Activated CD4-positive, alpha-beta T cell treated with anti-CD3 and anti-CD28 coated beads for 1 hour (primary cell): Measurements from ENCODE around the gene CSMD2.

Experiments used
- DNase-seq: peaks from one replicate; pipeline ENCODE4 v3.0.0-alpha.2; 2020

Gene CSMD2

DNA sequence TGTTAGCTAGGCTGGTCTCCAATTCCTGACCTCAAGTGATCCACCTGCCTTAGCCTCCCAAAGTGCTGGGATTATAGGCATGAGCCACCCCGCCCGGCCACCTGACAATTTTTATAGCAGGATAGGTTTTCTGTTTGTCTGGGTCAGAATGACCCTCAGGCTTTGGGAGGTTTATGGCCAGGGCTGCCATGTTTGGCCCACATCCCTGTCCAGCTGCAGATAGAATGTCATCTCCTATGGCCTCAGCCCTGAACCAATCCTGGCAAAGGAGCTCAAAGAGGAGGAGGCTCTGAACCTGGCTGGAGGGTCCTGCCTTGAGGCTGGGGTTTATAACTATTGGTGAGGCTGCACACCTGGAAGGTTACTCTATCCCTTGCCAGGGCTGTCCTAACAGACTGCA lies 218.2 kb downstream of the CSMD2 start:
- no peak for DNase-seq

DNA sequence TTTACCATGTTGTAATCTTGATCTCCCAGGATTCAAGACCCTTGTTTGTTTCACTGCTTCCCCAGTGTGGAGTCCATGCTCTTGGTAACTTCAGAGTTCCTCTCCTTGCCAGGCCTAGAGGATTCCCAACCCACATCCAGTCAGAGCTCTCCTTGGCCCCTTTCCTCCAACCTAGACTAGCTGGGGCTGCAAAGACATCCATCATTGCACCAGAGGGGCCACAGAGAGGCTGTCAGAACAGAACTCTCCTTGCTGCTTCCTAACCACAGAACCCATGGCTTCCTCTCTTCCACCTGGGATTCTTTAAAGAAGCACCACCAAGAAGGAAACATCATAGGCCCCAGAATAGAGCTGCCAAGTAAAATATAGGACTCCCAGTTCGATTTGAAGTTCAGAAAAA lies 220.2 kb downstream of the CSMD2 start:
- no peak for DNase-seq

DNA sequence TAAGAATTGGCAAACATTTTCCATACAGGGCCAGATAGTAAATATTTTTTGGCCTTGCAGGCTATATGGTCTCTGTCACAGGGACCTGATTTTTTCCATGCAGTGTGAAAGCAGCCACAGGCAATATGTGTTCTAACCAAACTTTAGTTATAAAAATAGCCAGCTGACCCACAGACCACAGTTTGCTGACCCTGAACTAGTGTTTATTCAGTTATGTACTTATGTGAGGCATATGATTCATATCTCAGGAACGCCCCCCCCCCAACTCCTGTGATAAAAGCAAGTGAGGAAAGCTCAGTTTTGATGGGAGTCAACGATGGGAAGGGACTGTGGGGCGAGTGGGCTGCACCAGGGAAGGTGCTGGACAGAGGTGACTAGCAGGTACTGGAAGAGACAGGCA lies 221.1 kb downstream of the CSMD2 start:
- no peak for DNase-seq

DNA sequence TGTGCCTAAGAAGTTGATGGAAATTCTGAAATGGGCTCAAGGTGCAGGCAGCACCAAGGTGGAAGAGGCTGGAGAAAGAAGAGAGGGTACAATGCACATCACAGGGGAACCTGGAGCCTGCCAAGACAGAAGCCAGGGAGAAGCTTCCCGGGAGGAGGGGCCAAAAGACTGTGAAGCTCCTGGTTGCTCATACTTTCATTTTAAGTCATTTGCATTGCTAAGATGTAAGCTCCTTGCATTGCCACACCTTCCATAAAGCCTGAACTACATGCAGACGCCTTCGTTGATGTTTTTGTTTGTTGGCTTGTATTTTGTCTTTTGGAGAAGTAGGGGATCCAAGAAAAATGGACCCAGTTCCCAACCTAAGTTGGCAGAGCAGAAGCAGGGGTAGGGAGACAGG lies 232.2 kb downstream of the CSMD2 start:
- no peak for DNase-seq

DNA sequence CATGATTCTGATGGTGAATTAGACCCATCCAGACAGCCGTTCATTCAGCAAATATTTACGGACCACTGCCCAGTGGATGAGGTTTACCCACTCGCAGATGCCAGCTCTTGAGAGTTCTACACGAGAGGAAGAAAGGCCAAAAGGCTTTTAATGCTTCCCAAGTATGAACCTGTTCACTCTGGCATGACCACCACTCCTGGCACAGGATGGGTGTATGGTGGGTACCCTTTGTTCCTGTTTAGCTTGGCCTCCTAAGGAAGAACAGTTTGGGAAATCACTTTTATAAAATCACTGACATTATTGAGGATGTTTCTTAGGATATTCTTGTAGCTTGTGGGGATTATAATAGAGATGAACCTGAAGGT lies 233.9 kb downstream of the CSMD2 start:
- DNase-seq, result no peak

DNA sequence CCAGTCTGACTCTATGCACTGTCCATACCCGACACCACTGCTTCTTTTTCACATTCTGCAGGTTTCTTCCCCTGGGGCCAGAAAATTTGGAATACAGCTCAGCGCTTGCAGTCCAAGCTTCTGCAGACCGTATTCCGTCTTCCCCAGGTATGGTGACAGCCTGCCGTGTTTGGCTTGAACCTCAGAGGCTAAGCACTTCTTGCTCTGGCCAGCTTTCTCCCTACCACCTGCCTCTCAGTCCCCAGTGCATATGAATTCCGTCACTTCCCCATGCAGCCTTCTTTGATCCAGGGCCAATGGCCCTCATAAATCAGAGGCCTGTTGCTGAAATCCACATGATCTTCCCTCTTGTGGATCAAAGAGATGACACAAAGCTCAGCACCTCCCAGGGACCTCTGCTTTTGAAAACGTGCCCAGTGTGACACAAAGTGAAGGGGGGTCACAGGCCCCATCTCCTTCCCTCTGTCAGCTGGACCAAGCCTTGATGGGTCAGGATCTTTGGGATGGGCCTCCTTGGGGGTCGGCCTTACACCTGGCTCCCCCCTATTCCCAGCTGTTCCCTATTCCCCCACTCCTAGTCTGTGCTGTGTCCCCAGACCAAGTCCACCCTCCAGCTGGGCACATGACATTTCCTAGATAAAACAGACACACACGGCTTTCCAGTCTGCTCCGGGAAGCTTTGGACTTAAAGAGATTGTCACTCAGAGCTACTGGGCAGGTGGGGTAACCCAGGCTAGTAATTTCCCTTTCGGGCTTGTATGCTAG lies 234.5 kb downstream of the CSMD2 start:
- DNase-seq, result no peak

DNA sequence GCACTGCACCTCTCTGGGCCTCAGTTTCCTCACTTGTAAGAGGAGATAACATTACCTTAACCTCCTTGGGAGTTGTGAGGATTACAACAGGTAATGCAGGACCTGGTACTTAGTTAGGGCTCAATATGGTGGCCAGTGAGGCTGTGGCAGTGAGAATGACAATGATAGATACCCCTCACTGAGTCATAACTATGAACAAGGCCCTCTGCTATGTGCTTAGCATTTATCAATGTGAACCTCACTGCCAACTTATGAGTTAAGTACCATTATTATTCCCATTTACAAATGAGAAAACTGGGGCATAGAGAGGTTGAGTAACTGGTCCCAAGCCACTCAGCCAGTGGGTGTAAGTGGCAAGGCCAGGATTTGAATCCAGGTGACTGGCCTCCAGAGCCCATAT lies 236.8 kb downstream of the CSMD2 start:
- DNase-seq, result no peak

DNA sequence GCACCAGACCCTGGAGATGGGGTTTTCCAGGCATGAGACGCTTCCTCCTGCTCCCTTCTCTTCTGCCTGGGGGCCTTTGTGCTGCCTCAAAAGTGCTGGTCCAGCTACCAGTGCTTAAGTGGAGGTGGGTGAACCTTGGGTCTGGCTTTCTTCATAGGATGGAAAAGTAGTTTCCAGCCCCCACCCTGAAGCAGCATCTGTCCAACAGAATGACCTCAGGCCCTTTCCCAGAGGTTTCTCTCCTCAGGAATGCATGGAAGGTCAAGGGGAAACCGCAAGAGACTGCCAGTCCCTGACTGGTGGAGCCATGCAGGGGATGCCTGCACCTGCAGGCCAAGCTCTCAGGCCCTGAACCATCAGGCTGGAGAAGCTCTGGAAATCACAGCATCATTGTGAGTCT lies 237.3 kb downstream of the CSMD2 start:
- no peak for DNase-seq

DNA sequence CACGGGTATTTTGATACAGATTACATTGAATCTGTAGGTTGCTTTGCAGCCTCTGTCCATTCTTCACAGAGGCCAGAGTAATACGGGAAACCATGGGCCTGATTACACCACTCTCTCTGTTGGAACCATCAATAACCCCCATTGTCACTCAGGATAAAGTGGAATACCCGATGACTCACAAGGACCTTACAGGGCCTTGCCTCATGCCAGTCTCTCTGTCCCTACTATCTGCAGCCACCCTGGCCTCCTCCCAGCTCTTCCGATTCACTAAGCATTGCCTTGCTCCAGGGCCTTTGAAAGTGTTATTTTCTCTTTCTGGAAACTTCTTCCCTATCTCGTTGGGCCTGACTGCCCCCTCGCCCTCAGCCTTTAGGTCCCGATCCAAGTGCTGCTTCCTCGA lies 239.4 kb downstream of the CSMD2 start:
- DNase-seq, result no peak

DNA sequence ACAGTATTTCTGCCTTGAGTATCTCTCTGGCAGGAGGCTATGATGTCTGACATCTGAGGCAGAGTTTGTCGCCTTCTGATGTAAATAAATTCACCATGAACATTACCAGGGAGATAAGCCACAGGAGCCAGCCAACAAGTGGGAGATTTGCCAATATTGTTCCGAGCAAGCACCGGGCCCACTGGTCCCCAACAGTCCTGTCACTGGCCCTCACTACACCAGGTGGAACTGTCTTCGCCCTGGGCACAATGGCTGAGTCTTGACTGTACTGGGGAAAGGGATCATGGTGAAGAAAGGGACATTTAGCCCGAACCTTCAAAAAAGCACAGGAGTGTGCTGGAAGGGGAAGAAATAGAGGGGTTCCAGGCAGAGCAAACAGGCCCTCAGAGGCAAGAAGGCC lies 243.7 kb downstream of the CSMD2 start:
- DNase-seq, result no peak

DNA sequence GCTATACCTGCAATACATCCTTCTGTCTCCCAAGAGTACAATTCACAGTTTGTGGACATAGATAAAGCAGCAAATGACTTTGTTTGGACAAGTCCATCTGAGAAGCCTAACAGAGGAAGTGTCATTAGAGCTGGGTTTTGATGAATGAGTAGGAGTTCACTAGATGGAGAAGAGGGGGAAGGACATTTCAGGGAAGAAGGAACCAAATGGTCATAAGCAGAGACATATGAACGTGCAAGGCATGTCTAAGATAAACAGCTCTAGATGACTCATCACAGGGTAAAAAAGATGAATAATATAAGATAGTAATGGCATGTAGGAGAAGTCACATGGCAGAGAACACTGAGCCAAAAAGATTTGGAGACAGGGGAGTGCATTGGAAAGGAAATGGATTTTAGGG lies 246.7 kb downstream of the CSMD2 start:
- no peak for DNase-seq

DNA sequence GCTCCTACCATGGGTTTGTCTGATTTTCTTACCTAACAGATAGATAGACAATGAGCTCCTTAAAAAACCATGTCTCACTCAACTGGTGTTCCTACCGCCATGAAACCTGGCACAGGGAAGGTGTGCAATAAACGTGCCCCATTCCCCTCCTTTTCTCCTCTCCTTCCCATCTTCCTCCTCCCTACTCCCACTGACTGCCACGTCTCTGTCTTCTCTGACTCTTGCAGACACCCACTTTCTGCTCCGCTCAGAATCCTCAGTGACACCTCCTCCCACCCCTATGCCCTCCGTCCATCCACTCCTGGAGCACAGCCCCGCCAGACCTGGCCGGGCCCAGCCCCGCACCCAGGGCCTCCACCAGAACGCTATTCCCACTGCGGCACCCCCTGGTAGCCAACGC lies 248.2 kb downstream of the CSMD2 start:
- DNase-seq, result no peak

DNA sequence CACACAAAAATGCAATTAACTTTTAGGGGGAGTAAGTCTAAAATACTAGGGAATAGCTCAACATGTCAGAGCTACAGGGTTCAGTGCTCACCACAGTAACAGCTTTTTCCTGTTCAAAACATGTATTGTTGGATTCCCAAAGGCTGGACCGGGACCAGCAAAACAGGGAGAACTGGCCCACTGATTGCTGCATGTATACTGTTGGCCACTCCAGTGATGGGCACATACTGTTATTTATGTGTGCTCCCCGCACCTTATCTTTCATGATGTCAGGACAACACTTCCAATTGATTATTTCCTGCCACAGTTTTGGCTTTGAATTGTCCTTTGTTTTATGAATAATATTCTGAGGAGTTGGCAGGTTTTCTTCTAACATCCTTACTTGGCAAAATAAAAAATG lies 250.5 kb downstream of the CSMD2 start:
- no peak for DNase-seq

DNA sequence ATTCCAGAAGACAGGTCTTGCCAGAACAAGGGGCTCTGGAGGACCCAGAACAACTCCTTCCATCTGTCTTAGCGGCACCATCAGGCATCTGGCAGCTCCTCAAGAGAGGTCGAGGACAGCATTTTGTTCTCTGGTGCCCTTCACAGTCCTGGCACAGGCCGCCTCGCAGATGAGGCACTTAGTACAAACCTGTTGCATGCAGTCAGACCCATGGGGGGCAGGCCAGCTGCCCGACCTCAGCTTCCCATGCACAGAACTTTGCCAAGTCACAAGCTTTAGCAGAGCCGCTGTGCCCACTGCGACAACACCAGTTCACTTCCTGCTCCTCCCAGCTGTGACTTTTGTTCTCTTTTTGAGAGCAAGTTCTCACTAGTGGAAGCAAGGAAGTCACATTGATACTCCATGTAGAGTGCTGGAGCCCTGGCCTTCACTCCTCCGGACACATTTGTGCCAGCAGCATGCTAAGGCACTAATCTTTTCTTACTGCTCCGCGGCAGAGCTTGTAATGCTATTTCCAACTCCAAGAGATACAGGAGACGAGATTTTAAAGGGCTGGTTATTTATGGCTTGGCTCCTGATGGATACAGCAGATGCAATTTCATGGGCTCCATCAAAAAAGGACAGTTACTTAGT lies 256.6 kb downstream of the CSMD2 start:
- DNase-seq, result no peak

DNA sequence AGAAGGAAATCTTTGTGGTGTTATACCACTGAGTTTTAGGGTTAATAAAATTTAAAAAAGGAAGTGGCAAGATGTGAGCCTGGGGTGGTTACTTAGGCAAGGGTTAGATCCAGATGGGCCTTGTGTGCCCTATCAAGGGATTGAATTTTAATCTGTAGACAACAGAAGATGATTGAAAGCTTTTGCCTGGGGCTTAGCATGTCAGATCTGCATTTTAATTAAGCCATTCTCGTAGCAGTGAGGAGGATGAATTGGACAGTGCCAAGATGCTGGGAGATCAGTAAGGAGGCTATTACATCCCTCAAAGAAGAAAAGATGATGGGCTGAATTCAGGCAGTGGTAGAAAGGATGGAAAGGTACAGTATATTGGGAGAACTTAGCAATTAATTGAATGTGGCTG lies 258.9 kb downstream of the CSMD2 start:
- no peak for DNase-seq

DNA sequence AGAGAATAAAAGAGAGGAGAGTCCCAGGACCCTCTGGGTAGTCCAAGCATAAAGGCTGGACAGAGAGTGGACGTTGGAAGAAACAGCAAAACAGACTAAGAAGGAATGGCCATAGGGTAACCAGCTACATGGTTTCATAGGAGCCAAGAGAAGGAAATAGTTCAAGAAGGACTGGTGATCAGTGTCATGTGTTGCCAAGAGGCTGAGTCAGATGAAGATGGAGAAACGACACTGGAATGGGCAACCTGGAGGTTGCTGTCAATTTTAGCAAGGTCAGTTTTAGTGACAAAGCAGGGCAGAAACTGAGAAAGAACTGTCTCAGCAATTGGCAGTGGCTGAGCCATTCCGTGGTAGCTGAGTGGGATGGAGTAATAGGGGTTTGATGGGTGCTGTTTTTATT lies 259.8 kb downstream of the CSMD2 start:
- DNase-seq, result no peak

DNA sequence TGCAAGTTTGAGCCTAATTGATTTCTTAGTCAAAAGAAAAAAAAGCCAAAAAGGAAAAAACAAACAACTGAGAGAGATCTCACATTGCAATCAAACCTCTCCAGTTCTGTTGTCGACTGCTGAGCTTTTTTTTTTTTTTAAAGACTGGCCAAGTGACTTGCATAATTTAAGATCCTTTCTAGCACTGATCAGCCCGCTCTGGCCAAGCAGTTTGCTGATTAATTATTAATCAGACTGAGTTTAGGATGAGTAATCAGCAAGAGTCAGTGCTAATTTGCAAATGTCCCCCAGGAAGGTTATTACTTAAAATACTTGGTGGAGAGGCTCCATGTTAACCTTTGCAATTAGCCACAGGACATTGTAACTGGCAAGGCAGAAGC lies 261.8 kb downstream of the CSMD2 start:
- DNase-seq, result no peak

DNA sequence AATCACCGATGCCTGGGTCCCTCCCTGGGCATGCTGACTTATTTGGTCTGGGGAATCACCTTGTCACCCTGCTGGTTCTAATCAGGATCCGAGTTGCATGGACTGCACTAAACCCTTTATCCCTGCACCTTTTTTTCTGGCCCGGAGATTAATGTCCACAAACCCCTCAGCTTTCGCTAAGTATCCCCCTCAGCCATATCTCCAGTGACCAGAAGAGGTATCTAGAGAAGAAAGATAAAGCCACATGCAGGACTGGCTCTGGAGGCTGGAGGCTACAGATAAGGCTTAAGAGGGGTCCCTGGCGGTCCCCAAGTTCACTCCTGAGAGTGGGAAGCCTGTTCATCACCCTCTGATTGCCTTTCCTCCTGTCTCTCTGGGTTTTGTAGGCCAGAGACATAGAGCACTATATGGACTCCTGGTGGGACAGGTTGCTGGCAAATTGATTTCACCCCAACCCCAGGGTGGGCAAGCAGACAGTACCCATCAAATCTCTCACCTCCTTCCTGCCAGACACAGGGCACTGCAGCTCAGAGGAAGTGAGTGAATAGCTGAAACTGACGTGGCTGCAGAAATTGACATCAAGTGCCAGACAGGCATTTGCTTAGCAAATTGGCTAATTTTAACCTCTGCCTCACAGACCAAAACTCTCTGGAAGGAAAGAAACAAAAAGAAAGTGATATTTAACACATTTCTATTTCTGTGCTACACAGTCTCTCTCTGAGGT lies 262.4 kb downstream of the CSMD2 start:
- no peak for DNase-seq

DNA sequence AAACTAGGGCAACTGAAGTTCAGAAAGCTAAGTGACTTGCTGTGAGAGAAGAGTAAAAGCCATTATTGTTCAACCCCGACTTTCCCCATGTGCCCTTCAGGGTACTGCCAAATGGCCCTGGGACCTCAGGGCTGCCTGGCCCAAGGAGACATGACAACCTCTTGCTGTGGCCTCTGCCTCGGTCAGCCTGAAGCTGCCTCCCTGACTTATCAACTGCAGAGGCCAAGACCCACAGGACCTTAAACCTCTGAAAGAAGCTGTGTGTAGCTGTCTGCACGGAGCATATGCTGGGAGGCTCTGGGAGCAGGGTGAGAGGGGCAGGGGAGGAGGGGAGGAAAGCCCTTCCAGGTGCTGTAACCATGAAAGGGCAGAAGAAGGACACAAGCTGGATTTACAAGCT lies 265.3 kb downstream of the CSMD2 start:
- DNase-seq, result no peak

DNA sequence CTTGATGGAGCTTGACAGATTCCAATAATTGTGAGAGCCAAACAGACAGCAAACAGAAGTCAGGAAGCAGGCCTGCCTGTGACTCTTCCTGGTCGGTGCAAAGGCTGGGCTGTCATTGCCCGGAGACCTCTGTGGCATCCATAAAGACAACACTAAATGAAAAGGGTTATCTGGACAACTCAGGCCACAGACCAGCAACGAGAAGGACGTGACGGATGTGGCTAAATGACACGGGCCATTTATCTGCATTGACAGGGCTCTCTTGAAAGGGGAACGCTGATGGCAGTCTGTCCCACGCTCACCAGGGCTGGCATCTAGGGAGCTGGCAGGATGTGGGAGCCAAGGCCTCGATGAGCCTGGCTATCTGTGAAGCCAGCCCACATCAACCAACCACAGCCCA lies 266.1 kb downstream of the CSMD2 start:
- no peak for DNase-seq

DNA sequence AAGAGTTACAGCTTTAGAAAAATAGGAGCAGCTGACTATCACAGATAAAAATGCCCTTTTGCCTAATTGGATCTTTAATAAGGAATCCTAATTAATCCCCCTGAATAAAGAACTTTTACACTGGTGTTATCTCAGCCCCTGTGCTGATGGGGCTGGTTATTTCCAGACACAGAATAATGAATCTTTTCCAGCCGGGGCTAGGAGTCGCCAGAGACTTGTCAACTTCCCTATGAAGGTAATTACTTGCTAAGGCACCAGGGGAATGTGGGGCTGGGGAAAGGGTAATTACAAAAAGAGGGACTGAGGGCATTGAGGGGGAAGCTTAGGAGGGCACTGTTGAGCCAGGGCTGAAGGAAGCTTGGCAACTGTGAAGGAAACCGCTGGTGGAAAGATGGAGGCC lies 266.6 kb downstream of the CSMD2 start:
- DNase-seq, result no peak

DNA sequence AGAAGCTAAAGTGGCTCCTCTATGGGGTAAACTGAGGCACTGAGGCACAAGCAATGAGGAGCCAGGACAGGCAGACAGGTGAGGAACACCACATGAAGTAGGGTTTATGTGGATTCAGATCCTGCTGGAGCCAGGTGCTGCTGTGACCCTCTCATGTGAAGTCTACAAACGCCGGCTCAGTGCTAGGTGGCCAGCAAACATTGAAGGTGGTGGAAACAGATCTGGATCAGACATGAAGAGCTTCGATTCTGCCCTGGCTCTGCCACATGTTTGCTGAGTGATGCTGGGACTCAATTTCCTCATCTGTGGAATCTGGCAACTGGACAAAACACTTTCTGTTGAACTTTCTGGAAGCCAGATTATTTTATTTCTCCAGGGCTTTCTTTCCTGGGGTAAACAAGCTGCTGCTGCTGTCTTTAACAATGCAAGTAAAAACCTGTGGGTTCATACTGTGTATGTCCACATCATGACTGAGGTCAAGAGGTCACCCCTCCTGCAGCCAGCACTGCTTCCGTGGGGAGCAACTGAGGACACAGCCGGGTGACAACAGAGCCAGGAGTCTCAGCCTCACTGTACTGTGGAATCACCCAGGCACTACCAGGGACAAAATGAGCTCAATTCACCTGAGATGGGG lies 267.8 kb downstream of the CSMD2 start:
- no peak for DNase-seq

DNA sequence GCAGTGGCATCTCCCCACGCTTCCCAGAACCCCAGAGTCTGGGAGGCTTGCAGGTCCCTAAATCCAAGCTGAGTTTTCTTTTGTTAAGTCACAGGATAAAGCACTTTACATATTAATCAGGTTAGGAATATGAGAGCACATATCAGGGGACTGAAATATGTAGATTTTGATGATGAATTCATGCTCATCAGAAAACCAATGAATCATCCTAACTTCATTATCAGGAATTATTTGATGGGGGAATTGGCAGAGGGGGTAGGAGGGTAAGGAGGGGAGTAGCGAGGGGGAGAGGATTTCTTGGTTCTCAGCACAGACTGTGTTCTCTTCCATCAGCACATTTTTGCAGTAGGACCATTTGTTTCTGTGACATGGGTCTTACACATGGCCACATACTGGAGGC lies 269.1 kb downstream of the CSMD2 start:
- no peak for DNase-seq

DNA sequence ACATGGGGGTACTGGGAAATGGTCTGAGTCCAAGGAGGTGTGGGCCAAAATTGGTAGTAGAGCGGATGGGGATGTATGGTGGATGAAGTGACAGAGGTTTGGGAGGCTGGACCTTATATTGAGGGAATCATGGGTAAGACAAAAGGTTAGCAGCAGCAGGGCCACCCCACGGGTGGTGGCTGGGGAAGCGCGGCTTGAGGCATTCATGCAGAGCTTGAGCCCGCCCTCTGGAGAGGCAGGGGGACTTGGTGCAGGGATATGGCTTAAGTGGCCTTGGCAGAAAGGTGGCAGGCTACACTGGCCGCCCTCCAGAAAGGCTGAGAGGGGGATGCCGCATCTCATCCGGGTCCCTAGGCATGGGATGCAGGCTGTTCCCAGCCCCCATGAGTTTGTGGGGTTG lies 269.6 kb downstream of the CSMD2 start:
- no peak for DNase-seq
